Gastrocnemius medialis (tissue), 4 donors: ENCODE measurements around the gene ZPR1.

ENCODE experiments used
- POLR2A ChIP-seq, 2 donors: fragments of 450-650 bp; IDR thresholded peaks; one replicate each; pipeline ENCODE4 v1.6.1; 2017; ENCODE audit warnings: antibody characterized with exemption in 2 of 2, mild to moderate bottlenecking in 2 of 2, moderate library complexity in 2 of 2
- TF ChIP-seq, protein P1 (sequence below), 5 experiments: fragments of 450-650 bp in 3 of 5; fragments of 200-600 bp in 2 of 5; sonication (generic) in 2 of 5; IDR thresholded peaks in 4 of 5; conservative IDR thresholded peaks in 1 of 5; 1 replicate in 4 of 5; 2 replicates in 1 of 5; pipeline ENCODE4 v1.5.1; 2016 to 2019; ENCODE audit warnings: antibody characterized with exemption in 5 of 5, mild to moderate bottlenecking in 3 of 5, moderate library complexity in 3 of 5

DNA sequence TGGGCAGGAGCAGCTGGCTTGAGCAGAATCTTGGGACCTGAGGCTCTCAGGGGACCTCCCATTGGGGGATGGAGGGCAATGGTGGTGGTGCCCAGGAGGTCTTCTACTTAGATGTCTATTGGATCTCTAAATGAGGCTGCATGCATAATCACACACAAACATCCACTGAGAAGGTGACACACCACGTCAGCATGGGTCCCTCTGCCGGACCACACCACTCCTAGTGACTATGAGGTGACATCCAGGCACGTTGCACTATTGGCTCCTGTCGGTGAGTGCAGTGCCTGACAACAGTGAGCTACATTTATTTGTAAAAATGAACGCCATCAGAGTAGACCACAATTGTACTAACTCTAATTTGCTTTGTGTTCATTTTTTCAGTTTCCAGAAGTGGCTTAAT, 37.6 kb upstream of the ZPR1 start:
- TF ChIP-seq, protein P1, sequence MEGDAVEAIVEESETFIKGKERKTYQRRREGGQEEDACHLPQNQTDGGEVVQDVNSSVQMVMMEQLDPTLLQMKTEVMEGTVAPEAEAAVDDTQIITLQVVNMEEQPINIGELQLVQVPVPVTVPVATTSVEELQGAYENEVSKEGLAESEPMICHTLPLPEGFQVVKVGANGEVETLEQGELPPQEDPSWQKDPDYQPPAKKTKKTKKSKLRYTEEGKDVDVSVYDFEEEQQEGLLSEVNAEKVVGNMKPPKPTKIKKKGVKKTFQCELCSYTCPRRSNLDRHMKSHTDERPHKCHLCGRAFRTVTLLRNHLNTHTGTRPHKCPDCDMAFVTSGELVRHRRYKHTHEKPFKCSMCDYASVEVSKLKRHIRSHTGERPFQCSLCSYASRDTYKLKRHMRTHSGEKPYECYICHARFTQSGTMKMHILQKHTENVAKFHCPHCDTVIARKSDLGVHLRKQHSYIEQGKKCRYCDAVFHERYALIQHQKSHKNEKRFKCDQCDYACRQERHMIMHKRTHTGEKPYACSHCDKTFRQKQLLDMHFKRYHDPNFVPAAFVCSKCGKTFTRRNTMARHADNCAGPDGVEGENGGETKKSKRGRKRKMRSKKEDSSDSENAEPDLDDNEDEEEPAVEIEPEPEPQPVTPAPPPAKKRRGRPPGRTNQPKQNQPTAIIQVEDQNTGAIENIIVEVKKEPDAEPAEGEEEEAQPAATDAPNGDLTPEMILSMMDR (IDR thresholded peaks at IDR 0.05 in 4 of 5, conservative IDR thresholded peaks at IDR 0.05 in 1 of 5), result no peak
- no peak for TF ChIP-seq POLR2A (IDR thresholded peaks at IDR 0.05)
